WTC11 (cell line): ENCODE data around the gene NELL1. TPM values are rescaled to one million over a fixed set of nuclear protein-coding genes. Genes with fewer than 3 reads are reported as not detected.

ENCODE experiments used
- ATAC-seq: fragments of 200-7000 bp; cut with Tn5 transposase; 2 replicates; pipeline ENCODE4 v1.10.0; 2021; ENCODE audit warnings: mild to moderate bottlenecking, moderate library complexity
- CTCF ChIA-PET: fragments of 300-600 bp; sonication (Branson Sonifier 250); formaldehyde crosslinking; loops from one replicate; lab custom pipeline; 2021; ENCODE audit warnings: antibody characterized with exemption; lab: Charles Lee
- POLR2A ChIA-PET: fragments of 350-600 bp; sonication (Branson Sonifier 250); formaldehyde crosslinking; loops from one replicate; lab custom pipeline; 2021; ENCODE audit warnings: antibody characterized with exemption; lab: Charles Lee
- DNase-seq: peaks from one replicate; pipeline ENCODE4 v3.0.0; 2021; ENCODE audit warnings: low spot score
- H3K27ac Mint-ChIP-seq: 2 replicates; pipeline ENCODE4 v1.8.0; 2021; ENCODE audit warnings: mixed read lengths
- H3K27me3 Mint-ChIP-seq: 2 replicates; pipeline ENCODE4 v1.8.0; 2021; ENCODE audit warnings: low read depth, mild to moderate bottlenecking, moderate library complexity, mixed read lengths
- H3K36me3 Mint-ChIP-seq: 2 replicates; pipeline ENCODE4 v1.8.0; 2021; ENCODE audit warnings: mixed read lengths
- H3K4me1 Mint-ChIP-seq: 2 replicates; pipeline ENCODE4 v1.8.0; 2022; ENCODE audit warnings: mixed read lengths
- H3K4me3 Mint-ChIP-seq: 2 replicates; pipeline ENCODE4 v1.8.0; 2021; ENCODE audit warnings: mild to moderate bottlenecking, moderate library complexity, mixed read lengths
- H3K9me3 Mint-ChIP-seq: 2 replicates; pipeline ENCODE4 v1.8.0; 2021; ENCODE audit warnings: mixed read lengths
- CBFB ChIP-seq: sonication (generic); formaldehyde crosslinking; IDR thresholded peaks from 2 replicates; pipeline ENCODE4 v1.8.1; 2022; ENCODE audit warnings: mild to moderate bottlenecking, low read depth, missing genetic modification reagents
- GRHL2 ChIP-seq: fragments of 250-450 bp; sonication (Bioruptor Pico); IDR thresholded peaks from 2 replicates; pipeline ENCODE4 v1.8.0; 2022; ENCODE audit warnings: mild to moderate bottlenecking, moderate library complexity; ENCODE audit not compliant: insufficient replicate concordance, severe bottlenecking
- GTF2I ChIP-seq: fragments of 250-450 bp; sonication (Bioruptor Pico); conservative IDR thresholded peaks from 2 replicates; pipeline ENCODE4 v1.4.0; 2021; ENCODE audit warnings: mild to moderate bottlenecking
- RELA ChIP-seq: sonication (generic); formaldehyde crosslinking; IDR thresholded peaks from 2 replicates; pipeline ENCODE4 v1.8.1; 2022; ENCODE audit warnings: missing genetic modification reagents, mild to moderate bottlenecking, borderline replicate concordance
- ZNF219 ChIP-seq: sonication (generic); formaldehyde crosslinking; IDR thresholded peaks from 2 replicates; pipeline ENCODE4 v1.8.0; 2023; ENCODE audit warnings: missing genetic modification reagents, mild to moderate bottlenecking, borderline replicate concordance
- ZNF263 ChIP-seq: sonication (generic); formaldehyde crosslinking; IDR thresholded peaks from 2 replicates; pipeline ENCODE4 v1.8.1; 2022; ENCODE audit warnings: low read depth, mild to moderate bottlenecking, moderate library complexity, missing genetic modification reagents
- ZNF317 ChIP-seq: sonication (generic); formaldehyde crosslinking; IDR thresholded peaks from 2 replicates; pipeline ENCODE4 v1.8.1; 2023; ENCODE audit warnings: low read depth, mild to moderate bottlenecking, moderate library complexity, missing genetic modification reagents, borderline replicate concordance
- ZNF416 ChIP-seq: fragments of 250-450 bp; sonication (Bioruptor Pico); IDR thresholded peaks from 2 replicates; pipeline ENCODE4 v1.9.0; 2021; ENCODE audit warnings: mild to moderate bottlenecking, inconsistent platforms
- total RNA-seq: library from RNA; stranded (reverse); gene quantifications from 3 replicates; pipeline ENCODE4 v1.2.3, GENCODE V29; 2021
- TF ChIP-seq, protein P1 (sequence below): sonication (generic); formaldehyde crosslinking; IDR thresholded peaks from 2 replicates; pipeline ENCODE4 v1.8.1; 2023; ENCODE audit warnings: mild to moderate bottlenecking, missing genetic modification reagents, borderline replicate concordance
- TF ChIP-seq, protein P2 (sequence below): sonication (generic); formaldehyde crosslinking; IDR thresholded peaks from 2 replicates; pipeline ENCODE4 v1.8.1; 2022; ENCODE audit warnings: low read depth, mild to moderate bottlenecking, moderate library complexity, missing genetic modification reagents, borderline replicate concordance
- TF ChIP-seq, protein P3 (sequence below): sonication (generic); formaldehyde crosslinking; IDR thresholded peaks from 2 replicates; pipeline ENCODE4 v1.8.0; 2022; ENCODE audit warnings: mild to moderate bottlenecking, missing genetic modification reagents
- TF ChIP-seq, protein P4 (sequence below): sonication (generic); formaldehyde crosslinking; IDR thresholded peaks from 2 replicates; pipeline ENCODE4 v1.8.1; 2022; ENCODE audit warnings: low read depth, missing genetic modification reagents, borderline replicate concordance
- TF ChIP-seq, protein P5 (sequence below): fragments of 250-450 bp; sonication (Bioruptor Pico); IDR thresholded peaks from 2 replicates; pipeline ENCODE4 v1.9.0; 2021; ENCODE audit warnings: mild to moderate bottlenecking
- TF ChIP-seq, protein P6 (sequence below): fragments of 250-450 bp; sonication (Bioruptor Pico); IDR thresholded peaks from 2 replicates; pipeline ENCODE4 v1.9.0; 2021; ENCODE audit warnings: moderate library complexity, mild to moderate bottlenecking, inconsistent platforms, borderline replicate concordance
- TF ChIP-seq, protein P7 (sequence below): sonication (generic); formaldehyde crosslinking; IDR thresholded peaks from 2 replicates; pipeline ENCODE4 v1.8.1; 2022; ENCODE audit warnings: mild to moderate bottlenecking, moderate library complexity, missing genetic modification reagents
- TF ChIP-seq, protein P8 (sequence below): sonication (generic); formaldehyde crosslinking; IDR thresholded peaks from 2 replicates; pipeline ENCODE4 v1.8.0; 2022; ENCODE audit warnings: mild to moderate bottlenecking, missing genetic modification reagents
- TF ChIP-seq, protein P9 (sequence below): sonication (generic); formaldehyde crosslinking; IDR thresholded peaks from 2 replicates; pipeline ENCODE4 v1.8.1; 2023; ENCODE audit warnings: mild to moderate bottlenecking, missing genetic modification reagents

Gene NELL1
- total RNA-seq, 1 experiment from 2014 or later, result 1.8 TPM

DNA sequence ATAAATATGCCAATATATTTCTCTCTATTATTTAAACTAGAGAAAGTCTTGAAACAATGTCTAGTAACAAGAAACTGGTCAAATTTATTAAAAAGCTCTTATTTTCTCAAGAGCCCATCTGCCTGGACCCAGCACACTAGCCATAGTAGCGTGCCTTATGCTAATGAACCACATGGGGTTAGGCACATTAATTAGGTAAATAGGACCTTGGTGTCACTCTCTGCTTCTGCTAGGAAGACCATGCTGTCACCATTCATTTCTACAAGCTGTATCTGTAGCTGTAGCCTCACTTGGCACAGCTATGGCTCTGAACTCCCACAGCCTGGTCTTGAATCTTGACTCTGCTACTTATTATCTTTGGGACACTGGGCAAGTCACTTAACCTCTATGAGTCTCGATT, 390.5 kb downstream of the NELL1 start (continued):
- TF ChIP-seq, protein P1, sequence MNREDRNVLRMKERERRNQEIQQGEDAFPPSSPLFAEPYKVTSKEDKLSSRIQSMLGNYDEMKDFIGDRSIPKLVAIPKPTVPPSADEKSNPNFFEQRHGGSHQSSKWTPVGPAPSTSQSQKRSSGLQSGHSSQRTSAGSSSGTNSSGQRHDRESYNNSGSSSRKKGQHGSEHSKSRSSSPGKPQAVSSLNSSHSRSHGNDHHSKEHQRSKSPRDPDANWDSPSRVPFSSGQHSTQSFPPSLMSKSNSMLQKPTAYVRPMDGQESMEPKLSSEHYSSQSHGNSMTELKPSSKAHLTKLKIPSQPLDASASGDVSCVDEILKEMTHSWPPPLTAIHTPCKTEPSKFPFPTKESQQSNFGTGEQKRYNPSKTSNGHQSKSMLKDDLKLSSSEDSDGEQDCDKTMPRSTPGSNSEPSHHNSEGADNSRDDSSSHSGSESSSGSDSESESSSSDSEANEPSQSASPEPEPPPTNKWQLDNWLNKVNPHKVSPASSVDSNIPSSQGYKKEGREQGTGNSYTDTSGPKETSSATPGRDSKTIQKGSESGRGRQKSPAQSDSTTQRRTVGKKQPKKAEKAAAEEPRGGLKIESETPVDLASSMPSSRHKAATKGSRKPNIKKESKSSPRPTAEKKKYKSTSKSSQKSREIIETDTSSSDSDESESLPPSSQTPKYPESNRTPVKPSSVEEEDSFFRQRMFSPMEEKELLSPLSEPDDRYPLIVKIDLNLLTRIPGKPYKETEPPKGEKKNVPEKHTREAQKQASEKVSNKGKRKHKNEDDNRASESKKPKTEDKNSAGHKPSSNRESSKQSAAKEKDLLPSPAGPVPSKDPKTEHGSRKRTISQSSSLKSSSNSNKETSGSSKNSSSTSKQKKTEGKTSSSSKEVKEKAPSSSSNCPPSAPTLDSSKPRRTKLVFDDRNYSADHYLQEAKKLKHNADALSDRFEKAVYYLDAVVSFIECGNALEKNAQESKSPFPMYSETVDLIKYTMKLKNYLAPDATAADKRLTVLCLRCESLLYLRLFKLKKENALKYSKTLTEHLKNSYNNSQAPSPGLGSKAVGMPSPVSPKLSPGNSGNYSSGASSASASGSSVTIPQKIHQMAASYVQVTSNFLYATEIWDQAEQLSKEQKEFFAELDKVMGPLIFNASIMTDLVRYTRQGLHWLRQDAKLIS (CRISPR knock-in tag), result no peak
- TF ChIP-seq RELA (CRISPR knock-in tag), result no peak
- TF ChIP-seq, protein P2, sequence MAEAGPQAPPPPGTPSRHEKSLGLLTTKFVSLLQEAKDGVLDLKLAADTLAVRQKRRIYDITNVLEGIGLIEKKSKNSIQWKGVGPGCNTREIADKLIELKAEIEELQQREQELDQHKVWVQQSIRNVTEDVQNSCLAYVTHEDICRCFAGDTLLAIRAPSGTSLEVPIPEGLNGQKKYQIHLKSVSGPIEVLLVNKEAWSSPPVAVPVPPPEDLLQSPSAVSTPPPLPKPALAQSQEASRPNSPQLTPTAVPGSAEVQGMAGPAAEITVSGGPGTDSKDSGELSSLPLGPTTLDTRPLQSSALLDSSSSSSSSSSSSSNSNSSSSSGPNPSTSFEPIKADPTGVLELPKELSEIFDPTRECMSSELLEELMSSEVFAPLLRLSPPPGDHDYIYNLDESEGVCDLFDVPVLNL (CRISPR knock-in tag), result no peak

DNA sequence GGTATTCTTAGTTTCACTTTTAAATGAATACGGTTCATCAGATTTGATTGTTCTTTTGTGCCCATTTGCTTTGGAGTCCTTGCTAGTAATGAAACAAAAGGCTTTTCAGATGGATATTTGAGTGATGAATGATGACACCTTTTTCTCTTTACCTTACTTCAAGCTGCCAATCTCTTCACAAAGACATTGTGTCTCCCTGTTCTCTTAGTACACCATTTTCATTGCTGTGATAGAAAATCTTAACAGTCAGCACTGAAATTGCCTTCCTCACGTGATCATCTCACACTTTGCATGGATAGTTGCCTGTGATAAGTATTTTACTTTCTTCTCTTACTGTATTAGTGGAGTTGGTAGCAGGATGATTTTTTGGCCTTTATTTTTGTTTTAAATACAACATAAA, 396.6 kb downstream of the NELL1 start:
- ChIA-PET CTCF (no interaction called here), POLR2A (no interaction called here)
- TF ChIP-seq, protein P3, sequence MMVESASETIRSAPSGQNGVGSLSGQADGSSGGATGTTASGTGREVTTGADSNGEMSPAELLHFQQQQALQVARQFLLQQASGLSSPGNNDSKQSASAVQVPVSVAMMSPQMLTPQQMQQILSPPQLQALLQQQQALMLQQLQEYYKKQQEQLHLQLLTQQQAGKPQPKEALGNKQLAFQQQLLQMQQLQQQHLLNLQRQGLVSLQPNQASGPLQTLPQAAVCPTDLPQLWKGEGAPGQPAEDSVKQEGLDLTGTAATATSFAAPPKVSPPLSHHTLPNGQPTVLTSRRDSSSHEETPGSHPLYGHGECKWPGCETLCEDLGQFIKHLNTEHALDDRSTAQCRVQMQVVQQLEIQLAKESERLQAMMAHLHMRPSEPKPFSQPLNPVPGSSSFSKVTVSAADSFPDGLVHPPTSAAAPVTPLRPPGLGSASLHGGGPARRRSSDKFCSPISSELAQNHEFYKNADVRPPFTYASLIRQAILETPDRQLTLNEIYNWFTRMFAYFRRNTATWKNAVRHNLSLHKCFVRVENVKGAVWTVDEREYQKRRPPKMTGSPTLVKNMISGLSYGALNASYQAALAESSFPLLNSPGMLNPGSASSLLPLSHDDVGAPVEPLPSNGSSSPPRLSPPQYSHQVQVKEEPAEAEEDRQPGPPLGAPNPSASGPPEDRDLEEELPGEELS (CRISPR knock-in tag), result no peak
- TF ChIP-seq ZNF416 (CRISPR knock-in tag) (no peak), ZNF219 (no peak), GTF2I (CRISPR knock-in tag) (no peak), ZNF317 (no peak), ZNF263 (CRISPR knock-in tag) (no peak), CBFB (CRISPR knock-in tag) (no peak), GRHL2 (CRISPR knock-in tag) (no peak)
- TF ChIP-seq, protein P4, sequence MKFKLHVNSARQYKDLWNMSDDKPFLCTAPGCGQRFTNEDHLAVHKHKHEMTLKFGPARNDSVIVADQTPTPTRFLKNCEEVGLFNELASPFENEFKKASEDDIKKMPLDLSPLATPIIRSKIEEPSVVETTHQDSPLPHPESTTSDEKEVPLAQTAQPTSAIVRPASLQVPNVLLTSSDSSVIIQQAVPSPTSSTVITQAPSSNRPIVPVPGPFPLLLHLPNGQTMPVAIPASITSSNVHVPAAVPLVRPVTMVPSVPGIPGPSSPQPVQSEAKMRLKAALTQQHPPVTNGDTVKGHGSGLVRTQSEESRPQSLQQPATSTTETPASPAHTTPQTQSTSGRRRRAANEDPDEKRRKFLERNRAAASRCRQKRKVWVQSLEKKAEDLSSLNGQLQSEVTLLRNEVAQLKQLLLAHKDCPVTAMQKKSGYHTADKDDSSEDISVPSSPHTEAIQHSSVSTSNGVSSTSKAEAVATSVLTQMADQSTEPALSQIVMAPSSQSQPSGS (CRISPR knock-in tag), result no peak
- TF ChIP-seq, protein P5, sequence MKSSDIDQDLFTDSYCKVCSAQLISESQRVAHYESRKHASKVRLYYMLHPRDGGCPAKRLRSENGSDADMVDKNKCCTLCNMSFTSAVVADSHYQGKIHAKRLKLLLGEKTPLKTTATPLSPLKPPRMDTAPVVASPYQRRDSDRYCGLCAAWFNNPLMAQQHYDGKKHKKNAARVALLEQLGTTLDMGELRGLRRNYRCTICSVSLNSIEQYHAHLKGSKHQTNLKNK, result no peak
- TF ChIP-seq, protein P6, sequence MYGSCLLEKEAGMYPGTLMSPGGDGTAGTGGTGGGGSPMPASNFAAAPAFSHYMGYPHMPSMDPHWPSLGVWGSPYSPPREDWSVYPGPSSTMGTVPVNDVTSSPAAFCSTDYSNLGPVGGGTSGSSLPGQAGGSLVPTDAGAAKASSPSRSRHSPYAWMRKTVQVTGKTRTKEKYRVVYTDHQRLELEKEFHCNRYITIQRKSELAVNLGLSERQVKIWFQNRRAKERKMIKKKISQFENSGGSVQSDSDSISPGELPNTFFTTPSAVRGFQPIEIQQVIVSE (CRISPR knock-in tag), result no peak
- TF ChIP-seq, protein P7, sequence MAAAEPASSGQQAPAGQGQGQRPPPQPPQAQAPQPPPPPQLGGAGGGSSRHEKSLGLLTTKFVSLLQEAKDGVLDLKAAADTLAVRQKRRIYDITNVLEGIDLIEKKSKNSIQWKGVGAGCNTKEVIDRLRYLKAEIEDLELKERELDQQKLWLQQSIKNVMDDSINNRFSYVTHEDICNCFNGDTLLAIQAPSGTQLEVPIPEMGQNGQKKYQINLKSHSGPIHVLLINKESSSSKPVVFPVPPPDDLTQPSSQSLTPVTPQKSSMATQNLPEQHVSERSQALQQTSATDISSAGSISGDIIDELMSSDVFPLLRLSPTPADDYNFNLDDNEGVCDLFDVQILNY (CRISPR knock-in tag), result no peak
- TF ChIP-seq, protein P8, sequence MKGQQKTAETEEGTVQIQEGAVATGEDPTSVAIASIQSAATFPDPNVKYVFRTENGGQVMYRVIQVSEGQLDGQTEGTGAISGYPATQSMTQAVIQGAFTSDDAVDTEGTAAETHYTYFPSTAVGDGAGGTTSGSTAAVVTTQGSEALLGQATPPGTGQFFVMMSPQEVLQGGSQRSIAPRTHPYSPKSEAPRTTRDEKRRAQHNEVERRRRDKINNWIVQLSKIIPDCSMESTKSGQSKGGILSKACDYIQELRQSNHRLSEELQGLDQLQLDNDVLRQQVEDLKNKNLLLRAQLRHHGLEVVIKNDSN, result no peak
- TF ChIP-seq, protein P9, sequence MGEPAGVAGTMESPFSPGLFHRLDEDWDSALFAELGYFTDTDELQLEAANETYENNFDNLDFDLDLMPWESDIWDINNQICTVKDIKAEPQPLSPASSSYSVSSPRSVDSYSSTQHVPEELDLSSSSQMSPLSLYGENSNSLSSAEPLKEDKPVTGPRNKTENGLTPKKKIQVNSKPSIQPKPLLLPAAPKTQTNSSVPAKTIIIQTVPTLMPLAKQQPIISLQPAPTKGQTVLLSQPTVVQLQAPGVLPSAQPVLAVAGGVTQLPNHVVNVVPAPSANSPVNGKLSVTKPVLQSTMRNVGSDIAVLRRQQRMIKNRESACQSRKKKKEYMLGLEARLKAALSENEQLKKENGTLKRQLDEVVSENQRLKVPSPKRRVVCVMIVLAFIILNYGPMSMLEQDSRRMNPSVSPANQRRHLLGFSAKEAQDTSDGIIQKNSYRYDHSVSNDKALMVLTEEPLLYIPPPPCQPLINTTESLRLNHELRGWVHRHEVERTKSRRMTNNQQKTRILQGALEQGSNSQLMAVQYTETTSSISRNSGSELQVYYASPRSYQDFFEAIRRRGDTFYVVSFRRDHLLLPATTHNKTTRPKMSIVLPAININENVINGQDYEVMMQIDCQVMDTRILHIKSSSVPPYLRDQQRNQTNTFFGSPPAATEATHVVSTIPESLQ, result no peak
- no peaks in the 10 kb centered on the region for H3K27me3 Mint-ChIP-seq
- H3K4me1 Mint-ChIP-seq, result peaks cover 15% of the 10 kb centered on the region
- no peak for DNase-seq
- no peak overlapping the region for H3K27ac Mint-ChIP-seq
- no peak for ATAC-seq
- peaks cover 35% of the 10 kb centered on the region for H3K9me3 Mint-ChIP-seq
- H3K4me3 Mint-ChIP-seq, result no peak overlapping the region
- peaks cover 29% of the 10 kb centered on the region for H3K36me3 Mint-ChIP-seq
